Kidney epithelial cell (primary cell): ENCODE data around the gene COG3. TPM values are rescaled to one million over a fixed set of nuclear protein-coding genes. Genes with fewer than 3 reads are reported as not detected.

Experiments used
- DNase-seq: peaks from one replicate; pipeline ENCODE4 v3.0.0-alpha.2; 2010; ENCODE audit warnings: low read depth
- H3K27me3 ChIP-seq: 2 replicates; pipeline ENCODE4 v1.6.0; 2011; ENCODE audit warnings: low read length; ENCODE audit not compliant: control insufficient read depth, insufficient read depth
- H3K36me3 ChIP-seq: 2 replicates; pipeline ENCODE4 v1.5.1; 2011; ENCODE audit warnings: low read length; ENCODE audit not compliant: control insufficient read depth, insufficient read depth
- H3K4me3 ChIP-seq: 2 replicates; pipeline ENCODE4 v1.5.1; 2011; ENCODE audit warnings: low read depth, mild to moderate bottlenecking, control low read depth, low read length
- CTCF ChIP-seq: IDR thresholded peaks from 2 replicates; pipeline ENCODE4 v1.5.1; 2011; ENCODE audit warnings: mild to moderate bottlenecking, moderate library complexity, low read length, control low read depth, inconsistent platforms; ENCODE audit not compliant: insufficient read depth, poor library complexity, severe bottlenecking
- total RNA-seq: library from RNA; depleted of rRNA; stranded (reverse); fragments of >200 nt; gene quantifications from 2 replicates; pipeline ENCODE4 v1.2.3, GENCODE V29; 2015

The COG3 gene
- total RNA-seq, 1 donor from 2014 or later = 32.3 TPM

GRCh38 chr13:45510672-45511071 is 45.9 kb downstream of the COG3 start:
- DNase-seq = no peak
- no peak for TF ChIP-seq CTCF
- no peaks in the 10 kb centered on the region for H3K27me3 ChIP-seq
- H3K4me3 ChIP-seq = no peak overlapping the region
- H3K36me3 ChIP-seq = peaks cover 2% of the 10 kb centered on the region

GRCh38 chr13:45511310-45512097 is 46.8 kb downstream of the COG3 start:
- Histone ChIP-seq H3K27me3 (no peaks in the 10 kb centered on the region), H3K4me3 (no peak overlapping the region), H3K36me3 (peaks cover 2% of the 10 kb centered on the region)
- peak; percentile 73 for TF ChIP-seq CTCF
- peak; percentile 47 for DNase-seq

GRCh38 chr13:45512098-45512496 is 47.4 kb downstream of the COG3 start:
- TF ChIP-seq CTCF = no peak
- Histone ChIP-seq H3K27me3 (no peaks in the 10 kb centered on the region), H3K36me3 (peaks cover 2% of the 10 kb centered on the region), H3K4me3 (no peak overlapping the region)
- no peak for DNase-seq

GRCh38 chr13:45516757-45517156 is 52.0 kb downstream of the COG3 start:
- Histone ChIP-seq H3K4me3 (no peak overlapping the region), H3K36me3 (peaks cover 2% of the 10 kb centered on the region), H3K27me3 (no peaks in the 10 kb centered on the region)
- no peak for DNase-seq
- no peak for TF ChIP-seq CTCF

GRCh38 chr13:45518525-45519245 is 53.9 kb downstream of the COG3 start:
- no peaks in the 10 kb centered on the region for H3K36me3 ChIP-seq
- no peak for TF ChIP-seq CTCF
- no peaks in the 10 kb centered on the region for H3K27me3 ChIP-seq
- no peak for DNase-seq
- no peak overlapping the region for H3K4me3 ChIP-seq
